Body of pancreas (tissue), 4 donors: Measurements from ENCODE around the gene CCN5.

Source experiments
- CTCF ChIP-seq, 7 experiments: fragments of 450-650 bp in 4 of 7; fragments of 200-600 bp in 3 of 7; sonication (generic) in 3 of 7; IDR thresholded peaks; one replicate each; pipeline ENCODE4 v1.5.1; 2016 to 2019; ENCODE audit warnings: antibody characterized with exemption in 7 of 7
- POLR2A ChIP-seq, 3 donors: fragments of 450-650 bp; IDR thresholded peaks; one replicate each; pipeline ENCODE4 v1.6.1; 2016; ENCODE audit warnings: antibody characterized with exemption in 3 of 3, mild to moderate bottlenecking in 2 of 3

DNA sequence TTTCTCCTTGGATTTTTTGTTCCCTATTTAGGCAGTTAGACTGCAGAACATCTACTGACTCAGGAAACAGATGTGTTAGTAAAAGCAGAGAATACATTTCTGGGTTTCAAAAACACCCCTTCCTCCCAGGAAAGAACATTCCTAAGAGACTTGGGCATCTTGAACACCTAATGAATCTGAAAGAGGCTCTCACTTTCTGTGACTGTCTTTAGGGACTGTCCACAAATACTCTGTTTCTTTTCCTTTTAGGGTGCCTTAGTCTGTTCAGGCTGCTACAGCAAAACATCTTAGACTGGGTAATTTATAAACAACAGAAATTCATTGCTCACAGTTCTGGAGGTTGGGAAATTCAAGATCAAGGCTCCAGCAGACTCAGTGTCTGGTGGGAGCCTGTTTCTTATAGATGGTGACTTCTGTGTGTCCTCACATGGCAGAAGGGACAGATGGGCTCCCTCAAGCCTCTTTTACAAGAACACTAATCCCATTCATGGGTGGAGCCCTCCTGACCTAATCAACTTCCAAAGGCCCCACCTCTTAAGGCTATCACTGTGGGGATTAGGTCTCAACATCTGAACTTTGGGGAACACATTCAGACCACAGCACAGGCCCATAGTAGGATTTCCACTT, 19.4 kb upstream of the CCN5 start:
- TF ChIP-seq CTCF (IDR thresholded peaks at IDR 0.05) (no peak), POLR2A (IDR thresholded peaks at IDR 0.05) (no peak)
